ENCODE data around the gene WDFY4. TPM values are rescaled to one million over a fixed set of nuclear protein-coding genes. Genes with fewer than 3 reads are reported as not detected.

Gene WDFY4
- total and polyA plus RNA-seq, 2 experiments from 2014 or later = 0.14 TPM; not detected in 1

GRCh38 chr10:49025347-49025983 lies 340.8 kb downstream of the WDFY4 start:
- H3K79me2 ChIP-seq (replicated peaks; ENCODE audit: insufficient read depth) = no peaks in the 10 kb centered on the region
- H3K4me3 ChIP-seq = no peak overlapping the region
- H3K9me2 ChIP-seq (ENCODE audit: insufficient read depth) = no peaks in the 10 kb centered on the region
- ATAC-seq (no peak), DNase-seq (ENCODE audit: low spot score) (no peak)
- Mint-ChIP-seq H3K27ac (no peak overlapping the region), H3K9me3 (no peaks in the 10 kb centered on the region), H3K27me3 (ENCODE audit: insufficient read depth, low read depth, poor library complexity) (peaks cover 2% of the 10 kb centered on the region), H3K36me3 (ENCODE audit: low read depth) (no peaks in the 10 kb centered on the region), H3K4me1 (peaks cover 2% of the 10 kb centered on the region; the same call in 1 of the 3 replicates), H3K4me3 (no peak overlapping the region)
- no peaks in the 10 kb centered on the region for H3K27me3 ChIP-seq (ENCODE audit: insufficient read depth)
- no peaks in the 10 kb centered on the region for H4K20me1 ChIP-seq (replicated peaks; ENCODE audit: insufficient read depth)
- H3K36me3 ChIP-seq (ENCODE audit: insufficient read depth) = no peaks in the 10 kb centered on the region
- no peak overlapping the region for H3K27ac ChIP-seq (ENCODE audit: low read depth)
- H3F3A ChIP-seq (replicated peaks; ENCODE audit: low read depth) = no peaks in the 10 kb centered on the region
- no peak overlapping the region for H3K4me2 ChIP-seq
- no peaks in the 10 kb centered on the region for H3K4me1 ChIP-seq (ENCODE audit: insufficient read depth)
- H2AFZ ChIP-seq = no peak overlapping the region
- TF ChIP-seq ETS1 (IDR thresholded peaks at IDR 0.05) (no peak), STAT1 (IDR thresholded peaks at IDR 0.05; ENCODE audit: unreplicated experiment) (no peak), ZNF462 (CRISPR knock-in tag; IDR thresholded peaks at IDR 0.05) (no peak), CREB1 (CRISPR knock-in tag; IDR thresholded peaks at IDR 0.05; ENCODE audit: low read depth) (no peak), ZNF114 (CRISPR knock-in tag; IDR thresholded peaks at IDR 0.05) (no peak), REST (IDR thresholded peaks at IDR 0.05; ENCODE audit: unreplicated experiment) (no peak)
